Iris pigment epithelial cell (primary cell): Measurements from ENCODE around the gene MCM6.
A peak's percentile ranks its signal among the peaks of the same experiment; 100 is the strongest.
"Not testable (repeated sequence)": the region's sequence is repeated elsewhere in the genome, so short reads cannot be mapped to it uniquely, and the experiment has no call there.

ENCODE experiments used
- DNase-seq: peaks from one replicate; pipeline ENCODE4 v3.0.0-alpha.2; 2011; ENCODE audit warnings: low read depth

Gene MCM6

GRCh38 chr2:135876066-135876711, at the start of gene MCM6:
TSS of gene MCM6 (minus strand) at chr2:135876443. CDS start at chr2:135876365, 78 bp downstream.
- DNase-seq: peak; percentile 99

GRCh38 chr2:135925571-135925970, 49.3 kb upstream of the MCM6 start:
- peak; percentile 76 for DNase-seq

GRCh38 chr2:135916207-135916606, 40.0 kb upstream of the MCM6 start:
- peak; percentile 47 for DNase-seq

GRCh38 chr2:135914485-135914884, 38.2 kb upstream of the MCM6 start:
- DNase-seq: no peak

GRCh38 chr2:135913727-135914365, 37.6 kb upstream of the MCM6 start:
- DNase-seq: peak; percentile 40

- DNase-seq: peak; percentile 70
These were observed 33.7 kb upstream of the MCM6 start for GRCh38 chr2:135909976-135910375.

GRCh38 chr2:135905679-135906078, 29.4 kb upstream of the MCM6 start:
- DNase-seq: no peak

GRCh38 chr2:135904341-135904989, 28.2 kb upstream of the MCM6 start:
- peak; percentile 82 for DNase-seq

GRCh38 chr2:135903650-135904049, 27.4 kb upstream of the MCM6 start:
- DNase-seq: no peak

GRCh38 chr2:135899567-135899966, 23.3 kb upstream of the MCM6 start:
- no peak for DNase-seq

- DNase-seq: no peak
These were observed 22.1 kb upstream of the MCM6 start for GRCh38 chr2:135898234-135898786.

GRCh38 chr2:135894930-135895329, 18.7 kb upstream of the MCM6 start:
- no peak for DNase-seq

- no peak for DNase-seq
These were observed 17.1 kb upstream of the MCM6 start for GRCh38 chr2:135893374-135893794.

- DNase-seq: no peak
These were observed 14.6 kb upstream of the MCM6 start for GRCh38 chr2:135890835-135891234.

- DNase-seq: no peak
These were observed 13.9 kb upstream of the MCM6 start for GRCh38 chr2:135890149-135890548.

GRCh38 chr2:135888587-135888986, 12.3 kb upstream of the MCM6 start:
- not testable (repeated sequence) for DNase-seq

- no peak for DNase-seq
These were observed 9.5 kb upstream of the MCM6 start for GRCh38 chr2:135885709-135886108.

- DNase-seq: no peak
These were observed 6.2 kb upstream of the MCM6 start for GRCh38 chr2:135882415-135882814.

- not testable (repeated sequence) for DNase-seq
These were observed 527 bp upstream of the MCM6 start for GRCh38 chr2:135876770-135877169.

- DNase-seq: peak; percentile 65
These were observed 665 bp downstream of the MCM6 start for GRCh38 chr2:135875491-135876065.

- DNase-seq: no peak
These were observed 1.4 kb downstream of the MCM6 start for GRCh38 chr2:135874777-135875365.

GRCh38 chr2:135870571-135870970, 5.7 kb downstream of the MCM6 start:
- DNase-seq: no peak
